T-helper 2 cell treated with Interferon-gamma antibody and Interleukin-4, amounts not matched to agents 5 μg/mL and 100 μg/mL, for 36 hours (primary cell): ENCODE data around the gene TMEM117.

Source experiments
- DNase-seq: peaks from one replicate; pipeline ENCODE4 v3.0.0; 2021; ENCODE audit warnings: low spot score
- H3K27ac Mint-ChIP-seq: one replicate; pipeline ENCODE4 v1.8.0; 2021; ENCODE audit warnings: mild to moderate bottlenecking, mixed read lengths
- H3K27me3 Mint-ChIP-seq: one replicate; pipeline ENCODE4 v1.8.0; 2021; ENCODE audit warnings: low read depth, mixed read lengths
- H3K36me3 Mint-ChIP-seq: one replicate; pipeline ENCODE4 v1.8.0; 2021; ENCODE audit warnings: low read depth, mixed read lengths
- H3K4me1 Mint-ChIP-seq: one replicate; pipeline ENCODE4 v1.8.0; 2021; ENCODE audit warnings: low read depth, mixed read lengths
- H3K4me3 Mint-ChIP-seq: one replicate; pipeline ENCODE4 v1.8.0; 2022; ENCODE audit warnings: mild to moderate bottlenecking, moderate library complexity, mixed read lengths
- H3K9me3 Mint-ChIP-seq: one replicate; pipeline ENCODE4 v1.8.0; 2021; ENCODE audit warnings: mixed read lengths

Gene TMEM117

GRCh38 chr12:44403185-44403584 lies 567.3 kb downstream of the TMEM117 start:
- no peaks in the 10 kb centered on the region for H3K9me3 Mint-ChIP-seq
- H3K27me3 Mint-ChIP-seq, result no peaks in the 10 kb centered on the region
- no peak overlapping the region for H3K27ac Mint-ChIP-seq

GRCh38 chr12:44405297-44405696 lies 569.4 kb downstream of the TMEM117 start:
- Mint-ChIP-seq H3K27ac (no peak overlapping the region), H3K27me3 (no peaks in the 10 kb centered on the region), H3K4me1 (no peaks in the 10 kb centered on the region), H3K4me3 (no peak overlapping the region), H3K9me3 (no peaks in the 10 kb centered on the region), H3K36me3 (no peaks in the 10 kb centered on the region)
- DNase-seq, result no peak

More at GRCh38 chr12:44403185-44403584, 567.3 kb downstream of the TMEM117 start:
- no peak overlapping the region for H3K4me3 Mint-ChIP-seq
- H3K36me3 Mint-ChIP-seq, result no peaks in the 10 kb centered on the region
- DNase-seq, result no peak
- no peaks in the 10 kb centered on the region for H3K4me1 Mint-ChIP-seq

- H3K27ac Mint-ChIP-seq, result no peak overlapping the region
- peaks cover 2% of the 10 kb centered on the region for H3K27me3 Mint-ChIP-seq
- no peak overlapping the region for H3K4me3 Mint-ChIP-seq
- H3K4me1 Mint-ChIP-seq, result no peaks in the 10 kb centered on the region
- H3K9me3 Mint-ChIP-seq, result no peaks in the 10 kb centered on the region
- no peak for DNase-seq
- no peaks in the 10 kb centered on the region for H3K36me3 Mint-ChIP-seq
Measured at GRCh38 chr12:44422559-44422958, 586.7 kb downstream of the TMEM117 start.

- no peak for DNase-seq
- Mint-ChIP-seq H3K4me3 (no peak overlapping the region), H3K4me1 (no peaks in the 10 kb centered on the region), H3K9me3 (no peaks in the 10 kb centered on the region), H3K36me3 (no peaks in the 10 kb centered on the region), H3K27ac (no peak overlapping the region), H3K27me3 (peaks cover 2% of the 10 kb centered on the region)
Measured at GRCh38 chr12:44428825-44429224, 592.9 kb downstream of the TMEM117 start.

GRCh38 chr12:44431647-44432343 lies 595.9 kb downstream of the TMEM117 start:
- DNase-seq, result no peak
- no peaks in the 10 kb centered on the region for H3K36me3 Mint-ChIP-seq
- H3K9me3 Mint-ChIP-seq, result no peaks in the 10 kb centered on the region
- no peak overlapping the region for H3K4me3 Mint-ChIP-seq
- H3K4me1 Mint-ChIP-seq, result no peaks in the 10 kb centered on the region
- H3K27ac Mint-ChIP-seq, result no peak overlapping the region
- H3K27me3 Mint-ChIP-seq, result no peaks in the 10 kb centered on the region

- no peaks in the 10 kb centered on the region for H3K36me3 Mint-ChIP-seq
- H3K4me1 Mint-ChIP-seq, result no peaks in the 10 kb centered on the region
- H3K9me3 Mint-ChIP-seq, result no peaks in the 10 kb centered on the region
- H3K4me3 Mint-ChIP-seq, result no peak overlapping the region
- no peak for DNase-seq
- H3K27me3 Mint-ChIP-seq, result no peaks in the 10 kb centered on the region
- no peak overlapping the region for H3K27ac Mint-ChIP-seq
Measured at GRCh38 chr12:44433659-44434058, 597.8 kb downstream of the TMEM117 start.

- H3K27me3 Mint-ChIP-seq, result no peaks in the 10 kb centered on the region
- H3K4me1 Mint-ChIP-seq, result no peaks in the 10 kb centered on the region
- no peak overlapping the region for H3K4me3 Mint-ChIP-seq
- no peaks in the 10 kb centered on the region for H3K36me3 Mint-ChIP-seq
- H3K27ac Mint-ChIP-seq, result no peak overlapping the region
- no peak for DNase-seq
- no peaks in the 10 kb centered on the region for H3K9me3 Mint-ChIP-seq
Measured at GRCh38 chr12:44436756-44437155, 600.9 kb downstream of the TMEM117 start.
